ENCODE measurements around the gene IGIP.
A peak's percentile ranks its signal among the peaks of the same experiment; 100 is the strongest.
"Not testable (repeated sequence)": the region's sequence is repeated elsewhere in the genome, so short reads cannot be mapped to it uniquely, and the experiment has no call there.

The IGIP gene

DNA sequence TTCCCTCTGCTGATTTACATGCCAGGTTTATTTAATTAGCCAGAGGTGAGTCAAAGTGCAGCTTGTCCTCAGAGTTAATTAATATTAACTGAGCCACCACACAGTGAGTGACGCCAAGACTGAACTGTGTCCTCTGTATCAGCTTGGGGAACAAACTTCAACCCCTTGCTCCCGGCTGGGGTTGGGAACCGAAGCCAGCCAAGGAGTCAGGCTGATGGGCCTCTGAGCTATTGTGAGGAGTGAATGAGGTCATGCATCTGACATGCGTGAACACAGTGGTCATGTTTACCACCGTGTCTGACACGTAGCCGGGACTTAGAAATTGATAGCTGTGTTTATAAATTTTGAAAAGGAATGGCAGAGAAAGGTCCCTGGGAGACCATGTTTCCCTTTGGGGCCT is 17.1 kb downstream of the IGIP start:
- DNase-seq = no peak

GRCh38 chr5:140143521-140144258 is 18.0 kb downstream of the IGIP start:
- no peak for DNase-seq

DNA sequence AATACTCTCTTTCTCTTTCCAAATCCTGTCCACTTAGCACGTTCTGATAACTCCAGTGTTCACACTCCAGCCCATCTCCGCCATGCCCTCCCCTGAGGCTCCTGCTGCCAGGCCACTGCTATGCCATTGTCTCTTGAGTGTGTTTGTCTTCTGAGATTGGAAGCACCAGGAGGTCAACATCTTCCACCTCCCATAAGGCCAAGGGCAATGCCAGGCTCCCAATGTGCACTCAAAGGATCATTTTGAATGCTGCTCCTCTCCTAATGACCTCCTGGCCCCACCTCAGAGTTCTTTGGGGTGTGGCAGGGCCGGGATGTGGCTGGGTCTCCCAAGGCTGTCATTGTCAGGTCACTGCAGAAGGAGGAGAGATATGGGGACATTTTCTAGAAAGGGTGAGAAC is 19.5 kb downstream of the IGIP start:
- DNase-seq = no peak

GRCh38 chr5:140145818-140146522 is 20.2 kb downstream of the IGIP start:
- DNase-seq = peak; percentile 41

- DNase-seq = no peak
Measured at GRCh38 chr5:140146523-140146842, 20.7 kb downstream of the IGIP start.

DNA sequence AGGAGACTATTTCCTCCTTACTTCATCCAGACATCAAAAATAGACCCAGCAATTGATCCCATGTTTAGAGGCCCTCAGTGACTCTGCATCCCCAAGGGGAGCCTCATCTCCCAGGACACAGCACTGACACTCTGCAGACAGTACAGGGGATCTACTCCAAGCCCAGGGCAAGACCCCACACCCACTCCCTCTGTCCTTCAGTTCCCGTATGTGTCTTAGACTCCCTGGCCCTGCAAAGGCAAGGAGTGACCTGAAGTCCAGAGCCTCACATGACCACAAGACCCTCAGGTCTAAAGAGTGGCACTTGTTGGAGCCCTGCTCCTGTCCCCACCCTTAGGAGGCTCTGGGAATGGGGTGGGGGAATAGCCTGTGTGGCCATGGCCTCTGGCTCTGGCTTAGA is 21.7 kb downstream of the IGIP start:
- DNase-seq = no peak

DNA sequence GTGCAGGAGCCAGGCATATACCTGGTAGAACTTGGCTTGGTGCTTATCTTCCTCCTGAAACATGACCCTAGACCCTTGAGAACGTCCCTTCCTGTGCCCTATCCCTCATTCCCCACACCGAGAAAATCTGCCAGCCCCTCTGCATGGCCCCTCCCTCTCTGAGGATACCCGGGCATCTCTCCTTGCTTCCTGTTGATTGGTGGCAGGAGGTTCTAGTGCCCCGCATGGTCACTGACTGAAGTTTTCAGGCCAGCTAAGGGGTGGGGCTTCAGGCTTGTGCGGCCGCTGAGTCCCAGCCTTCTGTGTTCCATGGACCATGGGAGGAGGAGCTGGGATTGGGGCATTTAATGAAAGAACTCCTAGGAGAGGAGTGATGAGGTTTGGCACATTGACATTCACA is 22.8 kb downstream of the IGIP start:
- DNase-seq = no peak

GRCh38 chr5:140150201-140150600 is 24.5 kb downstream of the IGIP start:
- DNase-seq = no peak

- no peak for DNase-seq
Measured at GRCh38 chr5:140151144-140152021, 25.6 kb downstream of the IGIP start.

- no peak for DNase-seq
Measured at GRCh38 chr5:140152022-140152999, 26.6 kb downstream of the IGIP start.

- DNase-seq = no peak
Measured at GRCh38 chr5:140153255-140153654, 27.5 kb downstream of the IGIP start.

DNA sequence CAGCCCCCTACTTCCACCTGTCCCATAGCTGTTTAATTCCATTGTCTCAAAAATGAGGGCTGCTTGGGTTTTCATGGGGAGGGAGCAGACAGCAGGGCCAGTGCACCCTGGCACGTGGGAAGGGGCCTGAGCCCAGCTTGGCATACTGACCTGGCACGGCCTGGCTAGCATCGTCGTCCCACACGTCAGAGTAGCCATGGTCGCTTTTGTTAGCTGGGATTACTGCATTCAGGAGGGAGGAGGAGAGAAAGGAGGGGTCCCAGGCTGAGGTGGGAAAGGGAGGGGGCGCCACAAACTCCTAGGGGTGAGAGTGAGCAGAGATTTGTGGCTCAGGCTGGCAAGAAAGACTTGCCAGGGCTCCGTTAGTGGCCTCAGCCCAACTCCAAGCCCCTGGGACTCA is 28.2 kb downstream of the IGIP start:
- DNase-seq = no peak

GRCh38 chr5:140154710-140155381 is 29.1 kb downstream of the IGIP start:
- not testable (repeated sequence) for DNase-seq

DNA sequence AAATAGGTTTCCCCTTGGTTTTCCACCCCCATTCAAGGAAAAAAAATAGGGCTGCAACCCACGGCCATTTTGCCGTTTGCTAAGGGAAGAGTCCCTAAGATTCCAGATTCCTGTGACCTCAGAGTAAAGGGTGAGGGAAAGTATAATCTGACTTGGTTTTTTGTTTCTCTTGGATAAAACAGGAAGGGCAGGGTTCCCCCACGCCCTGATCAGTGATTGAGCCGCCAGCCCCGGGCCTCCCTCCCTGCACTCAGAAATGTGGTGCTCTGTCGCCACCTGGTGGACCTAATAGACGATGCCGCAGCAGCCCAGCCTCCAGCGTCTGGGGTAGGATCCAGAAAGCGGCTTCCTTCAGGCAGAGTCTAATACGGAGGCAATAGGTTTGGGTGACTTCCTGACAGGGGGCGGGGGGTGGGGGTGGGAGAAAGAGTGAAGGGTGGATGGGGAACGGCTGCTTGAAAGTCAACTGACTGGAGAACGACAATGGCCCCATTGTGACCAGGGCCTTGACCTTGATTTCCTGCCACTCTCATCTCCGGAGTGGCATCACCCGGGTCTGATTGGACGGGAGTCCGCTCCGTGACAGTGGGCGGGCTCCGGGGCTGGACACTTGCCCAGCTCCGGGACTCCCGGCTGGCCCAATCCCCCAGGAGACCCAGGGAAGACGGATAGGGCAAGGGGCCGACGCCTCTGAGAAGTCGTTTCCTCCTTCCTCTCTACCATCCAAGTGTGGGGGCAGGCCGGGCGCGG is 31.5 kb downstream of the IGIP start:
- DNase-seq = peak; percentile 88

- DNase-seq = no peak
Measured at GRCh38 chr5:140159014-140159927, 33.5 kb downstream of the IGIP start.

- DNase-seq = no peak
Measured at GRCh38 chr5:140162275-140162674, 36.5 kb downstream of the IGIP start.

DNA sequence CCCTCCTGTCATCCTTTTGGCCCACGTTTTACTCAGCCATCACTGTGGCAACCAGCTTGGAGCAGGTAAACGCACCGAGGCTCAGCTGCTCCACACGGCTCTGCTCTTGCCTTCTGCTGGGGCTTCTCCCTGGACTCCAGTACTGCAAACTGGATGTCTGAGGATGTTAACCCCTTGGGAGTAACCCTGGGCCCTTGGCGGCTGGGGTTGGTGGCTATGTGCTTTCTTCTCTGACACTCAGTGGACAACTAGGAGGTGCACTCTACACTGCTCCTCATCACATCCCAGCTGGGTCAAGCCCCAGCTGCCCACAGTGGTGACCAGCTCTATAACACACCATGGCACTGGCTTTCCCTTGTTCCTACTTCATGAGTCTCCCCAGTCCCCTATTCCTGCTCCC is 37.0 kb downstream of the IGIP start:
- DNase-seq = no peak

DNA sequence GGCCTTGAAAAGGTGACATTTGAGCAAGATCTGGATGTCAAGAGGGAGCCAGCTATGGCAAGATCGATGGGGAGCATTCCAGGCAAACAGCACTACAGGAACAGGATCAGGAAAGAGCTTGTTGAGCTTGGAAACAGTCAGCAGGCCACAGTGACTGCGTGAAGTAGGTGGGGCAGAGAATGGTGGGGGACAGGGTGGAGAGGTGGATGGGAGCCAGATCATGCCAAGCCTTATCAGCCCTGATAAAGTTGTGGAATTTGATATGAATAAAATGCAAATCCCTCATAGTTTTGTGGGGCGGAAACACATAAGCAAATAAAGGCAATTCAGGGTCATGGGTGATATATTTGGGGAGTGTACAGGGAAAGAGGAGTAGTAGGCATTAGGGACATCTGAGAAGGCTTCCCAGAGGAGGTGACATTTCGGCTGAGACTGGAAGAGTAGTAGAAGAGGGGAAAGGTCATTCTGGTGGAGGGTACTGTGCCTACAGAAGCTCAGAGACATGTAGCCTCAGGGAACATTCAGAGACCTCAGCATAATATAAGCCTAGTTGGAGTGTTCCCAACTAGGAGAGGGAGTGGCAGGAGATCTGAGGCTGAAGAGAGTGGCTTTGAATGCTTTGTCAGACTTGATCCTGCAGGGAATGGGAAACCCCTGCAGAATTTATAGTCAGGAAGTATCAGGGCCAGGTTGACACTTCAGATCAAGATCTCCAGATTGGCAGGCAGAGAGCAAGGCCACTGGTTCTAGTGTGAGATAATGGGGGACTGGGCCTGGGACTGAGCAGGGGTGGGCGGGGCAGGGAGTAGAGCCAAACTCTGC is 39.6 kb downstream of the IGIP start:
- no peak for DNase-seq

DNA sequence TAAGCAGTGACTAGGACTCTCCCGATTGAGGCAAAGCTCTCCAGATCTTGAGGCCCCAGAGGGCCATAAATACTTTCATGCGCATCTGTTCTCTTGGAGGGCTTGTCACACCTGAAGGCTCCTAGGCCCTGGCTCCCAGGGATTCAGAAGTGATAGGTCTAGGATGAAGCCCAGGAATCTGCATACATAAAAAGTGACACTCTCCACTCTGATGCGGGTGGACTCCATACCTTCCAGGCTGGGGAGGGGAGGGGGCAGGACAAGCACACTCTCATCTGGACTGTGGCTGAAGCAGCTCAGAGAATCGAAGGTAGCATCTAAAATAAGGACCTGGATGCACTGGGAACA is 40.2 kb downstream of the IGIP start:
- no peak for DNase-seq
